ENCODE results near the gene FANCC.

DNA sequence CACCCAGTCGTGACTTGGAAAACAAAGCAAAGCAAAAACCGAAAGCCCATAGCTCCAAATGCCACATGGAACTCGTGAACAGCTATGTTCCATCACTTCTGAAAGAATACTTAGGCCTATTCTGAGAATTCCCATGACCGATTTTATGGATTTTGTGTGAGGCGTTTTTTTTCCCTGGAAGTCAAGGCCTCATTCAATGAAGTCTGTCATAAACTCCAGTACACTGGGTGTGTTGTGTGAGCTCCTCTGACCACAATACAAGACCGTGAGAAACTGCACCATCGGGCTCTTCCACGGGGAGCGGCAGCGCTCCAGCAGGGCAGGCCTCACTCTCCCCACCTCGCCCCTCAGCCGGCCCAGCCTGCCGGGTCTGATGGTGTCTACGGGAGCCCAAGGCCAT is 209.5 kb downstream of the FANCC start:
- TF ChIP-seq POLR2AphosphoS5 (IDR thresholded peaks at IDR 0.05; ENCODE audit: low read depth, low read length) (no peak), ZNF274 (IDR thresholded peaks at IDR 0.05; ENCODE audit: low read depth, low read length) (no peak), SIN3A (IDR thresholded peaks at IDR 0.05; ENCODE audit: low read depth) (no peak), ZFX (IDR thresholded peaks at IDR 0.05) (no peak), EZH2 (IDR thresholded peaks at IDR 0.05) (no peak), POLR2A (IDR thresholded peaks at IDR 0.05; ENCODE audit: borderline replicate concordance, extremely low read depth, insufficient read depth, insufficient read length) (no peak)
- TF ChIP-seq, protein P1, sequence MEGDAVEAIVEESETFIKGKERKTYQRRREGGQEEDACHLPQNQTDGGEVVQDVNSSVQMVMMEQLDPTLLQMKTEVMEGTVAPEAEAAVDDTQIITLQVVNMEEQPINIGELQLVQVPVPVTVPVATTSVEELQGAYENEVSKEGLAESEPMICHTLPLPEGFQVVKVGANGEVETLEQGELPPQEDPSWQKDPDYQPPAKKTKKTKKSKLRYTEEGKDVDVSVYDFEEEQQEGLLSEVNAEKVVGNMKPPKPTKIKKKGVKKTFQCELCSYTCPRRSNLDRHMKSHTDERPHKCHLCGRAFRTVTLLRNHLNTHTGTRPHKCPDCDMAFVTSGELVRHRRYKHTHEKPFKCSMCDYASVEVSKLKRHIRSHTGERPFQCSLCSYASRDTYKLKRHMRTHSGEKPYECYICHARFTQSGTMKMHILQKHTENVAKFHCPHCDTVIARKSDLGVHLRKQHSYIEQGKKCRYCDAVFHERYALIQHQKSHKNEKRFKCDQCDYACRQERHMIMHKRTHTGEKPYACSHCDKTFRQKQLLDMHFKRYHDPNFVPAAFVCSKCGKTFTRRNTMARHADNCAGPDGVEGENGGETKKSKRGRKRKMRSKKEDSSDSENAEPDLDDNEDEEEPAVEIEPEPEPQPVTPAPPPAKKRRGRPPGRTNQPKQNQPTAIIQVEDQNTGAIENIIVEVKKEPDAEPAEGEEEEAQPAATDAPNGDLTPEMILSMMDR (IDR thresholded peaks at IDR 0.05 in 2 of 3, conservative IDR thresholded peaks at IDR 0.05 in 1 of 3; ENCODE audit: borderline replicate concordance in 1 of 3, insufficient read depth in 1 of 3, low read depth in 2 of 3, low read length in 2 of 3) = no peak
- TF ChIP-seq, protein P2, sequence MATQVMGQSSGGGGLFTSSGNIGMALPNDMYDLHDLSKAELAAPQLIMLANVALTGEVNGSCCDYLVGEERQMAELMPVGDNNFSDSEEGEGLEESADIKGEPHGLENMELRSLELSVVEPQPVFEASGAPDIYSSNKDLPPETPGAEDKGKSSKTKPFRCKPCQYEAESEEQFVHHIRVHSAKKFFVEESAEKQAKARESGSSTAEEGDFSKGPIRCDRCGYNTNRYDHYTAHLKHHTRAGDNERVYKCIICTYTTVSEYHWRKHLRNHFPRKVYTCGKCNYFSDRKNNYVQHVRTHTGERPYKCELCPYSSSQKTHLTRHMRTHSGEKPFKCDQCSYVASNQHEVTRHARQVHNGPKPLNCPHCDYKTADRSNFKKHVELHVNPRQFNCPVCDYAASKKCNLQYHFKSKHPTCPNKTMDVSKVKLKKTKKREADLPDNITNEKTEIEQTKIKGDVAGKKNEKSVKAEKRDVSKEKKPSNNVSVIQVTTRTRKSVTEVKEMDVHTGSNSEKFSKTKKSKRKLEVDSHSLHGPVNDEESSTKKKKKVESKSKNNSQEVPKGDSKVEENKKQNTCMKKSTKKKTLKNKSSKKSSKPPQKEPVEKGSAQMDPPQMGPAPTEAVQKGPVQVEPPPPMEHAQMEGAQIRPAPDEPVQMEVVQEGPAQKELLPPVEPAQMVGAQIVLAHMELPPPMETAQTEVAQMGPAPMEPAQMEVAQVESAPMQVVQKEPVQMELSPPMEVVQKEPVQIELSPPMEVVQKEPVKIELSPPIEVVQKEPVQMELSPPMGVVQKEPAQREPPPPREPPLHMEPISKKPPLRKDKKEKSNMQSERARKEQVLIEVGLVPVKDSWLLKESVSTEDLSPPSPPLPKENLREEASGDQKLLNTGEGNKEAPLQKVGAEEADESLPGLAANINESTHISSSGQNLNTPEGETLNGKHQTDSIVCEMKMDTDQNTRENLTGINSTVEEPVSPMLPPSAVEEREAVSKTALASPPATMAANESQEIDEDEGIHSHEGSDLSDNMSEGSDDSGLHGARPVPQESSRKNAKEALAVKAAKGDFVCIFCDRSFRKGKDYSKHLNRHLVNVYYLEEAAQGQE (IDR thresholded peaks at IDR 0.05; ENCODE audit: low read depth) = no peak
- TF ChIP-seq, protein P3, sequence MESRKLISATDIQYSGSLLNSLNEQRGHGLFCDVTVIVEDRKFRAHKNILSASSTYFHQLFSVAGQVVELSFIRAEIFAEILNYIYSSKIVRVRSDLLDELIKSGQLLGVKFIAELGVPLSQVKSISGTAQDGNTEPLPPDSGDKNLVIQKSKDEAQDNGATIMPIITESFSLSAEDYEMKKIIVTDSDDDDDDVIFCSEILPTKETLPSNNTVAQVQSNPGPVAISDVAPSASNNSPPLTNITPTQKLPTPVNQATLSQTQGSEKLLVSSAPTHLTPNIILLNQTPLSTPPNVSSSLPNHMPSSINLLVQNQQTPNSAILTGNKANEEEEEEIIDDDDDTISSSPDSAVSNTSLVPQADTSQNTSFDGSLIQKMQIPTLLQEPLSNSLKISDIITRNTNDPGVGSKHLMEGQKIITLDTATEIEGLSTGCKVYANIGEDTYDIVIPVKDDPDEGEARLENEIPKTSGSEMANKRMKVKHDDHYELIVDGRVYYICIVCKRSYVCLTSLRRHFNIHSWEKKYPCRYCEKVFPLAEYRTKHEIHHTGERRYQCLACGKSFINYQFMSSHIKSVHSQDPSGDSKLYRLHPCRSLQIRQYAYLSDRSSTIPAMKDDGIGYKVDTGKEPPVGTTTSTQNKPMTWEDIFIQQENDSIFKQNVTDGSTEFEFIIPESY (IDR thresholded peaks at IDR 0.05; ENCODE audit: extremely low read depth, insufficient replicate concordance, low read length) = no peak
